Measurements from ENCODE around the gene NEXN.

The NEXN gene

DNA sequence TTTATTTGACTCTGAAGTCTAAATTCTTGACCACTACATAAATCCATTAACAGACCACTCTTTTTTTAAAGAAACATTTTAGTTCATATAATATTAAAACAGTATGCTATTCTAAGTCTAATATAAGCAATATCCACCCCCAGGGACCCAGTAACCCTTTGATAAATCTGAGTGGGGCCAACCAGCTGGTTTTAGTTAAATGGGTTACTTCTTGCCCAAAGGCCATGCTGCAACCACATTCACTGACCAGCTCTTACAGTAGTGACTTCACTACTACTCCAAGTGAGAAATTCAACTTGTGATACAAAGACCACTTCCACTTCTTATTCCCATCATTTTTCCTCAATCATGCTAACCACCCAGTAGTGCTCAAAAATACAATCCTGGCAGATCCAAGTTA lies 70.0 kb downstream of the NEXN start:
- Histone ChIP-seq H3K27ac (no peak overlapping the region), H3K27me3 (no peaks in the 10 kb centered on the region), H3K4me3 (no peak overlapping the region), H3K9me3 (no peaks in the 10 kb centered on the region), H3K36me3 (peaks cover 80 to 98% (median 91%) of the 10 kb centered on the region in 3 donors), H3K4me1 (no peaks in the 10 kb centered on the region)
- intact Hi-C loops (cut with DNase I; ENCODE audit: low total_unique reads) = loop anchor here (10.0 kb wide), 1 partner anchor 156 kb away; no protein-coding TSS in a partner anchor
- TF ChIP-seq, protein P1, sequence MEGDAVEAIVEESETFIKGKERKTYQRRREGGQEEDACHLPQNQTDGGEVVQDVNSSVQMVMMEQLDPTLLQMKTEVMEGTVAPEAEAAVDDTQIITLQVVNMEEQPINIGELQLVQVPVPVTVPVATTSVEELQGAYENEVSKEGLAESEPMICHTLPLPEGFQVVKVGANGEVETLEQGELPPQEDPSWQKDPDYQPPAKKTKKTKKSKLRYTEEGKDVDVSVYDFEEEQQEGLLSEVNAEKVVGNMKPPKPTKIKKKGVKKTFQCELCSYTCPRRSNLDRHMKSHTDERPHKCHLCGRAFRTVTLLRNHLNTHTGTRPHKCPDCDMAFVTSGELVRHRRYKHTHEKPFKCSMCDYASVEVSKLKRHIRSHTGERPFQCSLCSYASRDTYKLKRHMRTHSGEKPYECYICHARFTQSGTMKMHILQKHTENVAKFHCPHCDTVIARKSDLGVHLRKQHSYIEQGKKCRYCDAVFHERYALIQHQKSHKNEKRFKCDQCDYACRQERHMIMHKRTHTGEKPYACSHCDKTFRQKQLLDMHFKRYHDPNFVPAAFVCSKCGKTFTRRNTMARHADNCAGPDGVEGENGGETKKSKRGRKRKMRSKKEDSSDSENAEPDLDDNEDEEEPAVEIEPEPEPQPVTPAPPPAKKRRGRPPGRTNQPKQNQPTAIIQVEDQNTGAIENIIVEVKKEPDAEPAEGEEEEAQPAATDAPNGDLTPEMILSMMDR (IDR thresholded peaks at IDR 0.05) = no peak
- no peak for DNase-seq

DNA sequence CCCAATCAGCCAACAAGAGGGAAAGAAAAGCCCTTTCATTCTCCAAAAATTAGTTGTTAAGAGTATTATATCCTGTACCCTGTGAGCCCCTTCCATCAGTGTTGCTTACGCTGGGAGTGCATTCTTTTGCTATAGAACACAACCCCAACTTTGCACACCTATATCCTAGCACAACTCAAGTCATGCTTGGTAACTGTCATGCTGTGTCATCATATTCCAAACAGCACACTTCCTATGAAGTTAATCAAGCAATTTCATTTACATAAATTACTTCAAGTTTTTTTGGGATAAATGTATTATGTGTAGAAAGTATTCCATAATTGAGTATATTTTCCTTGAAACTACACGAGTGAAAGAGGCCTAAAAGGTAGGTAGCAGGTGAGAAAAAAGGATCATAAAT lies 70.4 kb downstream of the NEXN start:
- Histone ChIP-seq H3K4me1 (no peaks in the 10 kb centered on the region), H3K4me3 (no peak overlapping the region), H3K36me3 (peaks cover 80 to 98% (median 91%) of the 10 kb centered on the region in 3 donors), H3K9me3 (no peaks in the 10 kb centered on the region), H3K27me3 (no peaks in the 10 kb centered on the region), H3K27ac (no peak overlapping the region)
- TF ChIP-seq, protein P1 (IDR thresholded peaks at IDR 0.05) = no peak
- no peak for DNase-seq
- intact Hi-C loops (cut with DNase I; ENCODE audit: low total_unique reads) = loop anchor here (10.0 kb wide), 1 partner anchor 156 kb away; no protein-coding TSS in a partner anchor

DNA sequence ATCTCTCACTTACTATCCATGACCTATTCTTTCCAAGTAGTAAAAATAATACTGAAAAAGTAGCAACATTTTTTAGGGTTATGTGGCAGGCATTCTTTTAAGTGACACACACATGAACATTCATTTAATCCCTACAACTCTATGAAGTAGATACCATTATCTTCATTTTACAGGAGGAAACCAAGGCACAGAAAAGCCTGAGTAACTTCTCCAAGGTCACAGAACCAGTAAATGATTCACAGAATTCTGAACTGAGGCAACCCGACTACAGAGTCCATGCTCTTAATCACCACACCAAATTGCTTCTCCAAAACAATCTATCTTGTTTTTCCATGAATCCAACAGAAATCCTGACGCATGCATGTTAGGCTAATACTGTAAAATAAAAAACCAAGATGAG lies 73.0 kb downstream of the NEXN start:
- H3K27me3 ChIP-seq = no peaks in the 10 kb centered on the region
- peaks cover 80 to 98% (median 91%) of the 10 kb centered on the region in 3 donors for H3K36me3 ChIP-seq
- H3K9me3 ChIP-seq = no peaks in the 10 kb centered on the region
- no peaks in the 10 kb centered on the region for H3K4me1 ChIP-seq
- no peak for DNase-seq
- TF ChIP-seq, protein P1 (IDR thresholded peaks at IDR 0.05) = no peak
- no peak overlapping the region for H3K4me3 ChIP-seq
- intact Hi-C loops (cut with DNase I; ENCODE audit: low total_unique reads) = no loop called here
- H3K27ac ChIP-seq = no peak overlapping the region

DNA sequence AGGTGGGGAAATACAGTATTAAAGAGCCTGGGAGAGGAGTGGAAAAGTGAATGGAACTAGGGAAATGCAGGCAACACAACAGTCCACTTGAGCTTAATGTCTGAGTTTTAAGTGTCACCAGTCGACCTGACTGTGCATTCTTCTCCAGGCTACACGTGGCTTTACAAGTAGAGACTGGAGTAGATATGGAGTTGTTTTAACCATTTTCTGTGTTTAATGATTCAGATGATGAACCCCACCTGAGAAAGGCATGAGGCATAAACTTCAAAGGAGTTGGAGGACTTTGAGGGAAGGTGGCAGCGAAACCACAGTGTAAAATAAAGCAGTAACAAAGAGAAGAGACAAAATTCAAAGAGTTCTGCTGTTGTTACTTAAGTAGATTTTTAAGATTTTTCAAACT lies 77.9 kb downstream of the NEXN start:
- TF ChIP-seq, protein P1 (IDR thresholded peaks at IDR 0.05) = no peak
- DNase-seq = no peak
- H3K4me1 ChIP-seq = peaks cover 0 to 27% (median 6%) of the 10 kb centered on the region in 4 donors
- H3K27ac ChIP-seq = no peak overlapping the region
- intact Hi-C loops (cut with DNase I; ENCODE audit: low total_unique reads) = no loop called here
- H3K27me3 ChIP-seq = no peaks in the 10 kb centered on the region
- H3K36me3 ChIP-seq = peaks cover 71 to 80% (median 78%) of the 10 kb centered on the region in 3 donors
- H3K9me3 ChIP-seq = no peaks in the 10 kb centered on the region
- no peak overlapping the region for H3K4me3 ChIP-seq

DNA sequence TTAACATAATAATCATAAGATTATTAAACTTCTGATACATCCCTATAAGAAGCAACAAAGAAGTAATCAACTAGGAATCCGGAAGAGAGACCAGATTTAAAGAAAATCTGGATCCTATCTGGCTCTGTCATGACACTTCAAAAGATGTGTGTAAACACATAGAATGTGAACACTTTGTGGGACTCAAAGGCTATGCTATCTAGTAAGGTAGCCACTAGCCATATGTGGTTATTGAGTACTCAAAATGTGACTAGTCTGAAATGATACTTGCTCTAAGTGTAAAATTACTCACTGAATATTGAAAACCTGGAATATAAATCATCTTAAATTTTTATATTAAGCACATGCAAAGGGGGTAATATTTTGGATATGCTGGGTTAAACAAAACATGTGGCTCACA lies 81.8 kb downstream of the NEXN start:
- intact Hi-C loops (cut with DNase I; ENCODE audit: low total_unique reads) = no loop called here
- Histone ChIP-seq H3K27me3 (no peaks in the 10 kb centered on the region), H3K36me3 (peaks cover 32 to 42% (median 39%) of the 10 kb centered on the region in 3 donors), H3K27ac (no peak overlapping the region), H3K4me3 (no peak overlapping the region), H3K9me3 (no peaks in the 10 kb centered on the region), H3K4me1 (peaks cover 0 to 65% (median 17%) of the 10 kb centered on the region in 4 donors)
- TF ChIP-seq, protein P1 (IDR thresholded peaks at IDR 0.05) = no peak
- DNase-seq = no peak

DNA sequence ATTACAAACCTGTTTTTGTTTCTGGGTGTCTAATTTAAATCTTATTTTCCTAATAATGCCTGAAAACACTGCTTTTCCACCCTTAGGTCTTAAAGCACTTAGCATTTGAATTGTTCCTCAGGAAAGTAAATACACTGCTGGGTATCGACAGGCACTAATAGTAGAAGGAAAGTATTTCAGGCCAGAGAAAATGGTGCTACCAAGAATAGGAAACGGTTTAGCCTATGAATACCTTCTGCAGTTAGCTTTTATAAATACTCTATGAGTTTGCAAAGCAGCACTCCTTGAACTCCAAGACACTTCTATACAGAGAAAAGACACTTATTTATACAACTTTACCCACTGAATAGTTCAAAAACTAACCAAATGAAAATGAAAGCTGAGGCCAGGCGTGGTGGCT lies 83.7 kb downstream of the NEXN start:
- H3K4me3 ChIP-seq = no peak overlapping the region
- no peak overlapping the region for H3K27ac ChIP-seq
- intact Hi-C loops (cut with DNase I; ENCODE audit: low total_unique reads) = no loop called here
- peaks cover 13 to 24% (median 20%) of the 10 kb centered on the region in 3 donors for H3K36me3 ChIP-seq
- TF ChIP-seq, protein P1 (IDR thresholded peaks at IDR 0.05) = no peak
- H3K27me3 ChIP-seq = no peaks in the 10 kb centered on the region
- no peaks in the 10 kb centered on the region for H3K9me3 ChIP-seq
- no peak for DNase-seq
- peaks cover 0 to 83% (median 35%) of the 10 kb centered on the region in 4 donors for H3K4me1 ChIP-seq
